Stimulated activated CD8-positive, alpha-beta memory T cell treated with anti-CD3 and anti-CD28 coated beads, Interleukin-12 subunit alpha, Interleukin-12 subunit beta, amount 100 ng/mL, for 24 hours (primary cell): ENCODE data around the gene RAMP3.
"Not testable (repeated sequence)": the region's sequence is repeated elsewhere in the genome, so short reads cannot be mapped to it uniquely, and the experiment has no call there.

Experiments
- DNase-seq: peaks from one replicate; pipeline ENCODE4 v3.0.0-alpha.2; 2020; ENCODE audit errors: extremely low read depth

RAMP3 gene

DNA sequence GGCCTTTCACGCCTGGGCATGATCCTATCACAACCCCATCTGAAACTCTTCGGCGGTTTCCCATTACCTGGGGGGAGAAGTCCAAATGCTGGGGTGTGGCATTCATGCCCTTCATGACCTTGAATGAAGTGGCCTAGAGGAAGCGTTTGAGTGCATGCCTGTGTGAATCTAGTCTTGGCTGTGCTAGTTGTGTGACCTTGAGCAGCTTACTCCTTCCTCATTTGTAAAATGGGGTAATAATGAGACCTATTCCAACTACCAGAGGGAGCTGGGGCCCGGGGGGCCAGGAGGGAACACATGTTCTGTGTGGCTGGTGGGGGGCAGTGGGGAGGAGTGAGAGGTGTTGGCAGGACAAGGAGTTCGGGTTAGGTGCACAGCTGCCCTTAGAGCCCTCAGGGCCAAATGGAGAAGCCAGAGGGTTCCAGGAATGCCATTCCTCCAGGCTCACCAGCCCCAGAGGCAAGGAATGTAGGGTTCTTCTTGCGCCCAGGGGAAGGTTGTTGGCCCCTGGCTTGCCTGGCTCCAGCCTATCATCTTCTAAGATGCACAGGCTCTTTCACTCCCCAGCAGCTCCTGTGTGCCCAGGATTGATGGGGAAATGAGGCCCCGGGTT, 24.8 kb upstream of the RAMP3 start:
- DNase-seq: no peak

DNA sequence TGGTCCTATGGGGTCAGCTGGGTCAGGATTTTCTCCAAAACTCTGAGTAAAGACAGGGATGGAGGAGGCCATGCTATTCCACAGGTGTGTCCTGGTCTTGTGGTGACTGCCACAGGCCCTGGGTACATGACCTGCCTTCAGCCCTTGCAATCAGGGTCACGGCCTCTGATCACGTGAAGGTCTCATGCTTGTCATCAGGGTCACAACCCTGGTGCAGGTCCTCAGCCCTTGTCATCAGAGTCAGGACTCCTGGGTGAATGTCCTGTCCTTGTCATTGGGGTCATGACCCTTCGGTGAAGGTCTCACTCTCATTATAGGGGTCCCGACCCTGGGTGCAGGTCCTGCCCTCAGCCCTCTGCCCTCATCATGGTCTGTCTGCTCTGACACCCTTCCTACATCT, 24.2 kb upstream of the RAMP3 start:
- no peak for DNase-seq

DNA sequence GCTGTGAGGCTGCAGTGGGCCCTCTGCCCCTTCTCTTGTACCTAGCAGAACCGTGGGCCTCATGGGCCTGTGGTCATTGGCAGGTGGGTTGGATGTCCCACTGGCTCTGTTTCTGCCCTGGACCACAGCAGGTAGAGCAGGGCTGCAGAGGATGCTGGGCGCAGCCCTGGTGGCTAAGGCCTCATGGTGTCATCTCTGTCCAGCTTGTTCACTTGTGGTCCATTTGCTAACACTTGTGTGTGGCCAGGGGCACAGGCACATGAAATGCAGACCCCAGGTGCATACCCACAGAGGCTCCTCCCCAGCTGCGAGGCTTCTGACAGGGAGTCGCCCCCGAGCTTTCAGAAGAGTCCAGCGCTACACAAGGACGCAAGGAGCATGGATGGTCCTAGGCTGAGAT, 23.7 kb upstream of the RAMP3 start:
- no peak for DNase-seq

DNA sequence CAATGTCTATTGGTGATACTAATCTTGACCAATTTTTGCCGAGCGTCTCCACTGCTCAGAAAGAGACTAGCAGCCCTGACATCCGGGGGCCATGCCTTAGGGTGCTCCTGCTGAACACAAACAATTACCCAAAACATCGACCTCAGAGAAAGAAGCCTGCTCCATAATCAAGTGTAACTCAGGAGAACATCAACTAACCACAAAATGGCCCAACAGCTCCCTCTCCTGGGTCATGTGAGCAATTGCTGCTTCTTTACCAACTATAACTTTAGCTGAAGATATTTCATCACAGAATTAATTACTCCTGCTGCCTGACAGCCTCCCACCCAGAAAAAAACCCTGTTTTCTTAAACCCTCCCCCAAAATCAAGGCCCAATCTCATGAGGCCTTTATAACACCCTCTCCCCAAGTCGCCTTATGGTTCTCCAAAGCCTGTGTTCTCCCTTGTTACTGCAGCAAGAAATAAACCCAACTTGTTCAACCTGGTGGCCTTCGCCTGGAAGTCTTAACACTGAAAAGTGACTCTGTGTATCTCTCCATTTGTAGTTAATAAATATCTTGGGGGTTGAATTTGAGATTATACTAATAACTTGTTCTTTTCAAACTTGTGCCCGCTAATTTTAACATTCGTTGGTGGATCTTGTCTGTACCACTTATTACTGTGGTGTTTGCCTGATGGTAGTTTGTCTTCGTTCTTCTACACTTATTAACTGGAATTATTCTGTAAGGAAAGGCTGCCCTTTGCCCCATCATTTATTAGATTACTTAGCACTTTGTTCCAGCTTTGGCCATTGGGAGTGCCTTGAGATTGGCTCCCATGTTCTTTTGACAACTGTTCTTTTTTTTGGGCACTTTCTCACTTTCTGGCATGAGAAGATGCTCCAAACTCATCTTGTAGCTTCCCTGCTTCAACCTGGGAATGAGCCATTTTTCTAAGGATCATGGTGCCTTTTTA, 21.2 kb upstream of the RAMP3 start:
- peak; percentile 12 for DNase-seq

DNA sequence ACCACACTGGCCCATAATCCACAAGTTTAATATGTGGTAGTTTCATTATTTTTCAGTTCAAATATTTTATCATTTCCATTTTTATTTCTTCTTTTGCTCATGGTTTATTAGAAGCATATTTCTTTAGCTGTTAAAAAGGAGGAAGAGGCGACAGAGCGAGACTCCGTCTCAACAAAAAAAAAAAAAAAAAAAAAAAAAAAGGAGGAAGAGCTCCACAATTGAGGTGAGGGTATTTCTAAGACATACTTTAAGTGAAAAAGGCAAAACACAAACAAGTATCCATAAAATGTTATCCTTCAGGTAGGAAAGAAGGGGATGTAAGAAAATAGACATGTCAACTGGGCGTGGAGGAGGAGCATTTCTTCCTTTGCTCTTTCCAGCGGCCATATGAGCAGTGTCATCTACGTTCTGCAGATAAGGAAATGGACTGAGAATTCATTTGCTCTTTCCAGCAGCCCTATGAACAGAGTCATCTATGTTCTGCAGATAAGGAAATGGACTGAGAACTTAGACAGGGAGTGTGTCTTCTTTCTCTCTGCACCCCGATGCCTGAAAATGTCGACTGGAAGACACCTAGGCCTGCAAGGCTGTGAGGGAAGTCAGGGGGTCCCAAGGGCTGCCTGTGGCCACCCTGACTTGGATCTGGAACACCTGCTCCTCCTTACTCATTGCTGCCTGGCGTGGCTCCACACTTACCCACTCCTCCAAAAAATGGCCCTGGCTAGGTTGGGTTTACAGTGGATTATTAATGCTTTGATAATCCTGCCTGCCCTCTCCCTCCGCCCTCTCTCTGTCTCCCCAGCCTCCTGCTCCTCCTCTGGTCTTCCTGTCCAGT, 18.9 kb upstream of the RAMP3 start:
- no peak for DNase-seq

DNA sequence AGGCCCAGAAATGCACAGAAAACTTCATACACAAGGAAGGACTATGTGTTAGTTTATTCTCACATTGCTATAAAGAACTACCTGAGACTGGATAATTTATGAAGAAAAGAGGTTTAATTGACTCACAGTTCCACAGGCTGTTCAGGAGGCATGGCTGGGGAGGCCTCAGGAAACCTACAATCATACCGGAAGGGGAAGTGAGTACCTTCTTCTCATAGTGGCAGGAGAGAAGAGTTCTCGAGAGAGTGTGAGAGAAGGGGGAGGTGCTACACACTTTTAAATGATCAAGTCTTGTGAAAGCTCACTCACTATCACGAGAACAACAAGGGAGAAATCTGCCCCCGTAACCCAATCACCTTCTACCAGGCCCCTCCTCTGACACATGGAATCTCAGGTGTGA, 16.8 kb upstream of the RAMP3 start:
- no peak for DNase-seq

DNA sequence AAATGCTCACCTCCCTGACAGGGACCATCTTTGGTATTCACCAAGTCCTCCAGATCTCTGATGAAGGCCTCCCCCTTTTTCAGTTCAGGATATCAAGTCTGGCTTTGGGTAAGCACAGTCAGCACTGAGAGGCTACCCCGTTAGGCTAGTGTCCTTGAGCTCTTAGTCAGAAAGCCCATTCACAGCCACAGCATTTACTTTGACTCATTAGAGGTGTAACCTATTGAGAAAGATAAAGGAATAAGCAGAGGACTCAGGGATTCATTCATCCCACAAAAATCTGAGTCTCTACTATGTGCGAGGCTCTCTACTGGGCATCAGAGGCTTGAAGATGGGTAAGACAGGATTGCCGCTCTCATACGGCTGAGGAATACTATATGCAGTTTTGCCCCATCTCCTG, 14.0 kb upstream of the RAMP3 start:
- DNase-seq: no peak

DNA sequence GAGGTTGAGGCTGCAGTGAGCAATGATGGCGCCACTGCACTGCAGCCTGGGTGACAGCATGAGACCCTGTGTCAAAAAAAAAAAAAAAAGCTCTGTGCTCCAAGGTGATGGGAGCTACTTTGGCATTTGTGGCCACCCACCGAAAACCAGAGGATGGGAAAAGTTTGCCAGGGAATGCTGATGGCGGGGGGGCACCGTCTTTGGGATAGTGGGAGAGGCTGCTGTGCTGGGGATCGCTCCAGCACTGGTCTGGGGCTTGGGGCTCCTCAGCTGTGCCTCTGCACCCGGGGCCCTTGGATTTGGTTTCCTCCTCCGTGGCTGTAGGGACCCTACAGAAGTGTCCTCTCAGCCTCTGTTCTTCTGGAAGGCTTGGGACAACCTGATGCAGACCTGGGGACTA, 11.7 kb upstream of the RAMP3 start:
- no peak for DNase-seq

DNA sequence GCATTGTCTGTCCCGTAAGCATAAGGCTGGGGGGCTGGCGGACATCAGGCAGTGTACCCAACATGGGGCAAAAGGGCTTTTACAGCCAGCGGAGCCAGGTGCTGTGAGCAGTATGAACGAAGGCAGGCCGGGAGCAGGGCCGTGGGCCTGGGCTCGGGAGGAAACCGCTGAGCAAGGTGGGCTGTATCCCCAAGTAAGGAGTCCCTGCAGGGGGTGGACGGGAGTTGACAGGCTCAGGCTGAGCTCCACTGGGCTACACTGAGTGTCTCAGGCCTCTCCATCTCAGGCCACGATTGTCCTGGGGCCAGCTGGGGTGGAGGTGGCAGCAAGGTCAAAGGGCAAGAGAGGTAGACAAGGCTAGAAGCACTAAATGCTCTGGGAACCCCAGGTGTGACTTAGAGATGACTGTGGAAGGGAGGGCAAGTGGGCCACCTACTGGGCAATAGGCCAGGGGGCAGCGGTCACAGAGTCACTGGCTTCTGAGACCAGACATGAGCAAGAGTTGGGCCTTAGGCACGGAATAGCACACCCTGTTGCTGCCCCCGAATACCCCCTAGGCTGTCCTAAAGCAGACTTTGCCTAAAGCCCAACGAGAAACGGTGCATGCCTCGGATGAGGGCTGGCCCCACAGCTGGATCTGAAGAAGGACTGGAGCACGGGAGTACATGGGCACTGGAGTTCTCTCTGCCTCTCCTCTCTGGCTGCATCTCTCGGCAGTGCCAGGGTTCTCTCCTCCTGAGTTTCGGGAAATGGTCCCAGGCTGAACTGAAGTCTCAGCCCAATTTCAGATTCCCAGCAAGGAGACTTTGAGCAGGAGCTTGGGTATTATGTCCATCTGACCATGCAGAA, 10.8 kb upstream of the RAMP3 start:
- no peak for DNase-seq

DNA sequence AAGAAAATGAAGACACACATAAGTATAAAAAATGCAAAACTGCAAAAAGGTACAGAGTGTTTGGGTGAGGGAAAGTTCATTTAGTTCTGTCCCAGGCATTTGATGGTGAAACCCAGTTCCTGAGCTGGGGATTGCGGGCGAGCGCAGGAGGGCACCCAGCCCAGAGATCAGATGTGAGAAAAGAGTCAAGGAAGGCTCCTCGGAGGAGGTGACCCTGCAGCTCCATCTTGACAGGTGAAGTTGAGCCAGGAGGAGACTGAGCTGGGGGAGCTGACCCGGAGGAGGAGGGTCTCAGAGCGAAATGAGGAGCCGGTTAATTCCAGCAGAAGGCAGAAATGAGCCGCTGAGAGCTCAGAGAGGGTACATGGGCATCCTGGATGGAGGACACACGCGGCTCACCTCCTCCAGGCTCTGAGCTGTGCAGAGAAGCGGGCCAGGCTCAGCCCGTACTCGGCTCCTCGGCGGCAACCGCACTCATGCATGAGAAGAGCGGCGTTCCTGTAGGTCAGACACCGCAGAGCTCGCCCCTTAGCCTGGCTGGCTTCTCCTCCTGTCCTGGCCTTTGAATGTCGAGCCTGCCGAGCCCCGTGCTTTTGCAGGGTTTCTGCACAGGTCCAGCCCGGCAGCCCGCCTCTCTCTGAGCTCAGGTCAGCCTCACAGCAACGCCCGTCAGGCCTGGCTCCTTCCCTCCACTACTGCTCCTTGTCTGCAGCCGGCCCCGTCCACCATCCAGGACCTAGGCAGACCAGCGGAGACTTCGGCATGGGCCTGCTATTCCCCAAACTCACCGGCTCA, 9.5 kb upstream of the RAMP3 start:
- DNase-seq: no peak

DNA sequence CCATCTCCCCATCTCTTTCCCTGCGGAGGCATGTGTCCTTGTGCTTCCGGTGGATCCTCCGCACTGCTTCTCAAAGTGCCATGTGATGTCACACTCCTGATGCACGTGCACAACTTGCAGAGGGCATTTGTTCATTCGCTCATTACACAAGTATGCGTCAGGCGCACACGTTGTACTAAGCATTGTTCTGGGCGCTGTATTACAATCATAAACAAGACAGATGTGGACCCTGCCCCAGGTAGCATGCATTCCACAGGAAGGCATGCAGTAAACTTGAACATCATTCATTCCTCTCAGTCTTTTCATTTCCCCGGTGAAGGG, 9.0 kb upstream of the RAMP3 start:
- no peak for DNase-seq

DNA sequence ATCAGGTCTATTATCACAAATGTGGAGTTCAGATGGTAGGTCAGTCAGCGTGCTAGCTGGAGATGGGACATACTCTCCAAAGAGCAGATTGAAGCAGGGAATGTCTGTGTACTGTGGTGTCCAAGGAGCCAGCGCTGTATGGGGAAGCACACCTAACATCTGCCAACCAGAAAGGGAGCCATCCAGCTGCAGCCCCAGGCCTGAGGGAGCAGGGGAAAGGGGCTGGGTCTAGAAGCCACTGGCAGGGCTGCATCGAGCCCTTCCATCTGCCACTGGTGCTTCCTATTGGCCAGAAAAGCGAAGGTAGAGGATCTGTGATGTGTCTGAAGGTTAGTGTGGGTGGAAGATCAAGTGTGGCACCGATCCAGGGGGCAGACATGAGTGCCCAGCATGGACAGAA, 8.0 kb upstream of the RAMP3 start:
- DNase-seq: no peak

DNA sequence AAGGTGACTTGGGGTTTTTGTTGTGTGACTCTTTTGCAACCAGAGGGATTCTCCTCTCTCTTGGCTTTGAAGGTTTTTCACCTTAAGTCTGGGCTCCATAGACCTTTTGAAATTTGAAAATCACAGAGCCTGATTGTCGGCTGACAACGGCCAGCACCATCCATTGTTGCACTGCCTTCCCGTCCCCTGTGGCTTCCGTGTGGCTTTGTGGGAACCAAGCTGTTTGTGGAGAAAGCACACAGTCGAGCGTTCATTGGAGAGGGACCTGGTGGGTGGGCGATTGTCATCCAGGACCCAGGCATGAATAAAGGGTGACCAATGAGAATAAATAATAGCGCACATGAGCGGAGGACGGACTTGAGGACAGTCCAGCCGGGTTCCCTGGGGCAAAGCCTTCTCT, 7.4 kb upstream of the RAMP3 start:
- DNase-seq: no peak

DNA sequence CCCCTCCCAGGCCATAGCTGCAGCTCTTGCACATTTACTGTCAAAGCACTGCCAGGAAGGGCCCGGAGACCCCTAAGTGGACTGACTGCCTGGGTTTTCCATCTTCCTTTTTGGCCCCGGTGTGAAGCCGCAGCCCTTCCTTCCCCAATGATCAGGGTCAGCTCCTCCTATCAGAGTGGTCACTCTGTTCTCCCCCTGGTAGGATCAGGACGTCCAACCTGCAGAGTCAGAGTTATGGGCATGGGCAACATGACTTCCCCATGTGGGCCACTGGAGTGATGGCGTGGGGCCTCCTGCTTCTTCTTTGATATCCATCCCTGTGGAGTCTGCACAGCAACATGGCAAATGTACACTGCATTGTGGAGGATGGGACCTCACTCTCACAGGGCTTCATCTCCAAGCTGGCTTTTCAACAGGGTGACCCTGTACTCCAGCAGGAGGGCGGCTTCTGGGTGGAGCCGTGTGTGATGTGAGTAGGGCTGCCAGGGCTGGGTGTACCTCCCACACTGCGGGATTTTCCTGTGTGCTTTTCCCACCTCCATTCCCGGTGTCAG, 6.4 kb upstream of the RAMP3 start:
- DNase-seq: no peak

DNA sequence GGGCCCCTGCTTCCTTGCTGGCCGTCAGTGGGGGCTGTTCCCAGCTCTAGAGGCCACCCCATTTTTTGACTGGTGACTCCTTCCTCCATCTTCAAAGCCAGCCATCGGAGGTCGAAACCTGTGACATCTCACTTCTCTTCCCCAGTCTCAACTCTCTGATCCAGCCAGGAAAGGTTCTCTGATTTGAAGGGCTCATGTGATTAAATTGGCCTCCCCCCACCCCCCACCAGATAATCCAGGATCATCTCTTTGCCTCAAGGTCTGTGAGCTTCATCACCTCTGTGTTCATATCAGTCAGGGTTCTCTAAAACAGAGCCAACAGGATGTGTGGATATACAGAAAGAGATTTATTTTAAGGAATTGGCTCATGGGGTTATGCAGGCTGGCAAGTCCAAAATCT, 5.6 kb upstream of the RAMP3 start:
- DNase-seq: no peak

DNA sequence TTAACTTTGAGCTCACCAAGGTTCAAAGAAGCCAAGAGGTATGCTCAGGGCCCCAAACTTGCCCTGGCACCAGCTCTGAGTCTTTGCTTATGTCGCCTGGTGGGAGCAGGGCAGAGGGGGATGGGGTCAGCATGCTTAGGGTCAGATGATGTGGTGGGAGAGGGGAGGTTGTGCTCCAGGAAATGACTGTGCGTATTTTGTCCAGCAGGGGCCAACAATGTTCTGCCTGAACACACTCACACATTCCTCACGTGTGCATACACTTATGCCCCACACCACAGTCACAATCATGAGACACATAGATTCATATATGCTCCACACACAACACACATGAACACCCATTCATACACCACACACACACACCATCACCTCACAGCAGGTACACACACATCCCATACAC, 4.4 kb upstream of the RAMP3 start:
- no peak for DNase-seq

DNA sequence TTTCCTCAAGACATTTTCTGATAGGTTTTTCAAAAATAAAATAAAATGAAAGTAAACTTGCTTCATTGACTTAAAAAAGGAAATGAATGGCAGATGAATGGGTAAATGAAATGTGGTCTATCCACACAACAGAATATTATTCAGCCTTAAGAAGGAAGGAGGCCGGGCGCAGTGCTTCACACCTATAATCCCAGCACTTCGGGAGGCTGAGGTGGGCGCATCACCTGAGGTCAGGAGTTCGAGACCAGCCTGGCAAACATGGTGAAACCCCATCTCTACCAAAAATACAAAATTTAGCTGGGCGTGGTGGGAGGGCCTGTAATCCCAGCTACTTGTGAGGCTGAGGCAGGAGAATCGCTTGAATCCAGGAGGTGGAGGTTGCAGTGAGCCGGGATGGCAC, 3.7 kb upstream of the RAMP3 start:
- DNase-seq: not testable (repeated sequence)

DNA sequence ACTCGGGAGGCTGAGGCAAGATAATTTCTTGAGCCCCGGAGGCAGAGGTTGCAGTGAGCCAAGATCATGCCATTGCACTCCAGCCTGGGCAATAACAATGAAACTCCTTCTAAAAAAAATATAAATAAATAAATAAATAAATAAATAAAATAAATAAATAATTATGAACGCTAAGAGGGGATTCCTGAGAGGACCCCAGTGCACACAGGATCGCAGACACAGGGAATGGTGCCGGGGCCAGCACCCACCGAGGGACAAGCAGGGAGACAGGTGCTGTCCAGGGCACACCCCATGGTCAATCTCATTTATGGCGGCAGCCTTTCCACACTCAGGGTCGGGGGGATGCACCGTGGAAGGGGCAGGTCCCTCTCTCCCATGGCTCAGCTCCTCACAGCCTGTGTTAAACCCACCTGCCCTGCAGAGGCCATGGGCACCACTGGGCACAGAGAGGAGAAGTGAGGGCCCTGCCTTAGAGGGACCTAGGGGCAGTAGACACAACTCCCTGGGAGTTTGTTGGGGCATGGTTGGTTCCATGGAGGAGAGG, 2.2 kb upstream of the RAMP3 start:
- DNase-seq: no peak

DNA sequence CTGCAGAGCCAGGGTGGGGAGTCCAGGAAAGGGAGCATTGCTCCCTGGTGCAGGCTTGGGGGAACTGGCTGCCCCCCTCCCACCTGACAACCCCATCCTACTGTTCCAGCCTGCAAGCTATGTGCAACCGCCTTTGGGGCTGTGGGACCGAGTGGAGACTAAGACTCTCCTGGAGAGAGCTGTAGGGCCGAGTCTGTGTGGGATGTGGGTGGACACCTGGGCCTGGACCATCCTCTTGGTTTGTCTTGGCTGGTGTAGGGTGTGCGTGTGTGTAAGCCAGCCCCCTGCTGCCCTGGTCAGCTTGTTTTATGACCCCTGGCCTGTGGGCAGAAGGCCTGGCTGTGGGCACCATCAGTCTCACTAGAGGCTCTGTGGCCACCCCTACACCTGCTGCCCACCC, 1.6 kb upstream of the RAMP3 start:
- no peak for DNase-seq

DNA sequence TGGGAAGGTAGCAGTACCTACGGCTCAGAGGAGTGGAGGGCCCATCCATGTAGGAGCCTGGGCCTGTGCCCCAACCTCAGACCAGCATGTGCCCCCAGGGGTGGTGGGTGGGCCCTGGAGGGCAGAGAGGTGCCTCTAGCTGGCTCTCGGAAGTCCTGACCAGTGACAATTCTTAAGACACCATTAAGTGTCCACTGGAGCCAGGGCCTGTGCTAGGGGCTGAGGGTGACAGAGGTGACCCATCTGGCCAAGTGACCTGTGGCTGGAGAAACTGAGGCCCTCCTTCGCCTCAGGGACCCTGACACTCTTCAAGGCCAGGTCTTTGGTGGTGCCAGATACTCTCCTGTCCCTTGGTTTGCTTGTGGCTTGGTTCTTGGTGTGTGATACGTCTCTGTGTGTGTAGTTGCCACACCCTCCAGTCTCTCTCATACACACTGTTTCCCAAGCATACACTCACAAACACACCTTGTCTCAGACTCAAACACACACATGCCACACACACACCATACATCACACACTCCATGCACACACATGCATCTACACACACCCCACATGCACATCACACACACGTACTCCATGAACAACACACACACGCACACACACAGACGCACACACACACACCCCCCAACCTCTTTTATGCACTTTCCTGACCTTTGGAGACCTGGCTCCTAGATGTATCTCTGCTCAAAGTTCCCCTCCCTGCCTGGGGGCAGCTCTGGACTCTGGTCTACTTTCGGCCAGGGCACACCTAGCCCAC, 897 bp upstream of the RAMP3 start:
- no peak for DNase-seq
